Measurements from ENCODE around the gene RMND1.
"Not testable (repeated sequence)": the region's sequence is repeated elsewhere in the genome, so short reads cannot be mapped to it uniquely, and the experiment has no call there.

The RMND1 gene, protein sequence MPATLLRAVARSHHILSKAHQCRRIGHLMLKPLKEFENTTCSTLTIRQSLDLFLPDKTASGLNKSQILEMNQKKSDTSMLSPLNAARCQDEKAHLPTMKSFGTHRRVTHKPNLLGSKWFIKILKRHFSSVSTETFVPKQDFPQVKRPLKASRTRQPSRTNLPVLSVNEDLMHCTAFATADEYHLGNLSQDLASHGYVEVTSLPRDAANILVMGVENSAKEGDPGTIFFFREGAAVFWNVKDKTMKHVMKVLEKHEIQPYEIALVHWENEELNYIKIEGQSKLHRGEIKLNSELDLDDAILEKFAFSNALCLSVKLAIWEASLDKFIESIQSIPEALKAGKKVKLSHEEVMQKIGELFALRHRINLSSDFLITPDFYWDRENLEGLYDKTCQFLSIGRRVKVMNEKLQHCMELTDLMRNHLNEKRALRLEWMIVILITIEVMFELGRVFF

GRCh38 chr6:151451950-151452749, at the start of gene RMND1:
Gene RMND1, minus strand, starts transcription at chr6:151452126. Its CDS starts 6,315 bp downstream, at chr6:151445811.
- peak; percentile 94 to 95 for DNase-seq

DNA sequence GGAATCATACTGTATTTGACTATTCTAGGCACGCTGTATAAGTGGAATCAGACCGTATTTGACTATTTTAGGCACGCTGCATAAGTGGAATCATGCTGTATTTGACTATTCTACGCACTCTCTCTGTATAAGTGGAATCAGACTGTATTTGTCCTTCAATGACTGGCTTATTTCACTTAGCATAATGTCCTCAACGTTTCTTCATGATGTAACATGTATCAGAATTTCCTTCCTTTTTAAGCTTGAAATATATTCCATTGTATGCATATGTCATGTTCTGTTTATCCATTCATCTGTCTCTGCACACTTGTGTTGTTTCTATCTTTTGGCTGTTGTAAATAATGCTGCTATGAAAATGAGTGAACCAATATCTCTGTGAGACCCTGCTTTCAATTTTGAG, 47.6 kb upstream of the RMND1 start:
- no peak for DNase-seq

- no peak for DNase-seq
Observed at GRCh38 chr6:151498327-151498726, 46.4 kb upstream of the RMND1 start.

- DNase-seq = no peak
Observed at GRCh38 chr6:151497905-151498304, 46.0 kb upstream of the RMND1 start.

GRCh38 chr6:151495380-151495779, 43.5 kb upstream of the RMND1 start:
- DNase-seq = no peak

DNA sequence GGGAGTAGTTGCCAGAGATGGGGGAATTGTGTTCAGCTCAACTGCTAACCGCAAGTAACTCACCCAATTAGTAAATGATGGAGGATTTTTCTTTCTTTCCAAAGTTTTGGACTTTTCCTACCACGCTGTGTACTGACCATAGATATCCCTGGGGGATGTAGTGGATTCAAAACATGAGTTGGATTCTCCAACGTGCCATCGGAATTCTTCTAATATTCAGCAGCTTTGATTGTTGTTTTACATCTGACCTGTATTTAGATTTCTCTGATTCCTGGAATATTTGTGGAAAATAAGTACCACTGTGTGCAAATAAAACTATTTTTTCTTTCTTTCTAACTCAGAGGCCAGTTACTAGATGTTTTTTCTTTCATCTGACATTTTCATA, 43.0 kb upstream of the RMND1 start:
- no peak for DNase-seq

DNA sequence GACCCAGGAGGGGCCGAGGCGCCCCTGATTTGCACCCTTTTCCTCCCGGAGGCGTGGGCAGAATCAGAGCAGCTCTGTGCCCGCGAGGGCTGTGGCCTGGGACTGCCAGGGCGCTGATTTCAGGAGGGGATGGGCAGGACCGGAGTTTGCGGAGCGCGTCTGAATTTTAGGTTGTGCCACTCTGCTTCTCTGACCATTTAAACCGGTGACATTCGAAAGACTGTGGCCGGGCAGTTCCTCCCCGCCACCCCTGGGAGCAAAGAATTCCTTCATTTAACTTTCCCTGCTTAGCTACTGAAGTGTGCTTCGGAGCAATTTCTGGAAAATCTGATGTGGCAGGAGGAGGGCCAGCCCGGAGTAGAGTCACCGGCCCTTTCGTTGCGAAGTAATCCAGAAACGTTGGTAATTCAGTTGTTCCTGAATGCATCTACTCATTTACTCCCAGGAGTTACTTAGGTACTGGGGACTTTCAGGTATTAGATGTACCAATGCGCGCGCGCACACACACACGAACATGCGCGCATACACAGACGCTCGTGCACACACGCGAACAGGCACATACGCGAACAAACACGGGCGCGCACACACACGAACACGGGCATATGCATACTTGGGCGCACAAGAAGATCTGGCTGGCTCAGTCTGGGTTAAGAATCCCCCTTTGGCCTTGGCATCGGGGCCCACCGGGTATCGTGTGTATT, 42.5 kb upstream of the RMND1 start:
- DNase-seq = no peak

- DNase-seq = no peak
Observed at GRCh38 chr6:151493804-151494234, 41.9 kb upstream of the RMND1 start, which contains the start of gene CCDC170. Gene CCDC170, plus strand, starts transcription at chr6:151494017. Its CDS starts 112 bp downstream, at chr6:151494129.

GRCh38 chr6:151493161-151493803, 41.4 kb upstream of the RMND1 start:
- no peak for DNase-seq

DNA sequence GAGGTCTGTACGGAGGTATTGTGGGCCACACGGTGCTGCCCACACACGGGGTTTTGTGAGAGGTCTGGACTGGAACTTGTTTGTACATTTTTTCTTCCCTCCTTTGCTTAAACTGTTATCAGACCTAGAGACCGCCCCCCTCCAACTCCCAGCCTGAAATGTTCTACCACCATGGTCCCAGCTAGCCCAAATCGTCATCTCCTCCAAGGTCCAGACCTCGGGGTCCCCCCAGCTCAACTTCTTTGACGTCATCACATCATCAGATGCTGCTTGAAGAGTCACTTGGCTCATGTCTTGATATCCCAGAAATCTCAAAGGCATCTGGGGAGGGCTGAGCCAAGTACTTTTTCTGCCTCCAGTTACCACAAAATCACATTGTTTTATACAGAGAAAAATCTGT, 39.1 kb upstream of the RMND1 start:
- DNase-seq = no peak

GRCh38 chr6:151488226-151488625, 36.3 kb upstream of the RMND1 start:
- DNase-seq = no peak

GRCh38 chr6:151483994-151484393, 32.1 kb upstream of the RMND1 start:
- DNase-seq = no peak

DNA sequence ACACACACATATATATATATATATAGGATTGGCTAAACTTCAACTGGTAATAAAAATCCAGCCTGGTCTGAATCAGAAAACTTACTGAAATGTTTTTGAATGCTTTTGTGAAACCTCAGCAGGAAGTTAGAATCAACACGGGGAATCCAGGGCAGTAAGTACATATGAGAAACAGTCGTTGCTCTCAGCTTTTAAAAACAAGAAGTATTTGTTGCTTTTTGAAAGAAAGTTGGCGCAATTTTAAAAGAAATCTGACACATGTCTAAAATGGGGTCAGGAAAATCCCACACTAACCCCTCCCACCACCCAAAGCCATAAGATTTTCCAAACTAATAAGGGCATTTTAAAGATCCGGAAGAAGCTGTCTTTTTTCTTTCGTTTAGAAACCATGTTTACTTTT, 30.4 kb upstream of the RMND1 start:
- no peak for DNase-seq

- DNase-seq = no peak
Observed at GRCh38 chr6:151481786-151482185, 29.9 kb upstream of the RMND1 start.

DNA sequence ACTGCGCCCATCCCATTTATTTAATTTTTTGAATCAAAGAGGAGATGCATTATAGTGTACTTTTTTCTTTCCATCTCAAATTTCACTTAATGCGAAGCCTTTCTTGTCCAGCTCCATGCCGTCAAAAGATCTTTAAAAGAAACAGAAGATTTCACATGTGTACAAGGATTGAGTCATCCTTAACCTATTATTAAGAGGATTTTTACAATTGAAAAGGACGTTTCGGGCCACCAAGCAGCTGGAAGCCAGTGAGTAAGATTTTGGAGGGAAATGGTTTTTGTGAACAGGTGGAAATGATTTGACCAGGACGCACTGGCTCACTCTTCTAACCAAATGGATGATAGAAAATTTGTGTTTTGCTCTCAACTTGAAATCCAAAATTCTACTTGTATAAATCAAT, 26.7 kb upstream of the RMND1 start:
- DNase-seq = no peak

DNA sequence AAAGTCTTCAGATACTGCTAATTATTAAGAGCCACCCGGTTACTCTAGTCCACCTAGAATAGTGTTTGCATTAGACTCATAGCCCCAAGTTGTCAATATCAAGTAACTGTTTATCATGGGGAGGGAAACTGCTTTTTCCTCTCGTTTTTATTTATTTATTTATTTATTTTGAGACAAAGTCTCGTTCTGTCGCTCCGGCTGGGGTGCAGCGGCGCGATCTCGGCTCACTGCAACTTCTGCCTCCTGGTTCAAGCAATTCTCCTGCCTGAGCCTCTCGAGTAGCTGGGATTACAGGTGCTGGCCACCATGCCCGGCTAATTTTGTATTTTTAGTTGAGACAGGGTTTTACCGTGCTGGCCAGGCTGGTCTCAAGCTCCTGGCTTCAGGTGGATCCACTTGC, 25.8 kb upstream of the RMND1 start:
- no peak for DNase-seq

DNA sequence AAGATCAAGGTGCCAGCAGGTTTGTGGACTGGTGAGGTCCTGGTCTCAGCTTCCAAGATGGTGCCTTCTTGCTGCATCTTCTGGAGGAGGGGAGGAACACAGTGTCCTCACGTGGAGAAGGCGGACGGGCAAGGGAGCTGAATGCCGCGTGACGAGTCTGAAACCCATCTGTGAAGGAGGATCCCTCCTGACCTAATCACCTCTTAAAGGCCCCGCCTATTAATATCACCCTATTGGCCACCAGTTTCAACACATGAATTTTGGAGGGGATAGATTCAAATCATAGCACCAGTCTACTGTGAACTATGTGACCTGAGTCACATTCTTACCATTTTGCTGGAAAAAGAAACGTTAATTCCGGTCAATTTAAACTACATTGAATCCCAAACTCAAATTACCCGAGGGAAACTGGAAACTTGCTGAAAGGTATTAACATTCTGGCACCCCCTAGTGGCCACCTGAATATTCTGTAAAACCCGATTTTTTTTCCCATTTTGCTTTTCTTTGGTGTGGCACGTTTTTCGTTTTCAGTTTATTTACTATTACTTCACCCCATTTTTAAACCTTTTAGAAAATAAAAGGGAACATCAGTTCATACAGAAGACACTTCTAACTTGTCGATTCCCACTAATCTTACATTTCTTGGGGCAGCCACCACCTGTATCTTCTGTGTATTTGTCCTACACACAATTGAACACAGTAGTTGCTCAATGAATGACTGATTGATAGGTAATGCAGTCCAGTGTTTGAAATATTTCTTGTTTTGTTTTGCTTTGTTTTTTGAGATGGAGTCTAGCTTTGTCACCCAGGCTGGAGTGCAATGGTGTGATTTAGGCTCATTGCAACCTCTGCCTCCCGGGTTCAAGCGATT, 24.0 kb upstream of the RMND1 start:
- DNase-seq = no peak

DNA sequence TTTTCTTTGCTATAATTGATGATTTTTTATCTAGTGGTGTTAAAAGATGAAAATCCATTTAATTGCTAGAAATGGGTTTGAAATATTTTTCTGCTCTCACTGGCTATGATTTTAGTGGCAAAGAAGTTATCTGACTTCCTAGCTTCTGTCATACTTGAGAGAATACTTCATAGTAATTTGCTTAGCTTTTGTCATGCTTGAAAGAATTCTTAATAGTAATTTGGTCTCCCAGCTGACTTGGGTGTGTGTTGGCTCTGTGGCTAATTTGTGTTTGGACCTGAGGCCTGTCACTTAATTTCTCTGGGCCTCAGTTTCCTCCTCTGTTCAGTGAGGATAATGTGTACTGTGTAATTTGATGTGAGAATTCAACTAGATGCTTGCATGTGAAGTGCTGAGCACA, 12.8 kb upstream of the RMND1 start:
- DNase-seq = no peak

- no peak for DNase-seq
Observed at GRCh38 chr6:151461673-151462072, 9.7 kb upstream of the RMND1 start.

- DNase-seq = not testable (repeated sequence)
Observed at GRCh38 chr6:151455751-151456398, 3.9 kb upstream of the RMND1 start.

GRCh38 chr6:151452750-151453427, 963 bp upstream of the RMND1 start:
- DNase-seq = no peak

All from cerebellar nuclear complex (tissue), 1 donor.